Hair follicular keratinocyte (primary cell): Measurements from ENCODE around the gene SP9. TPM values are rescaled to one million over a fixed set of nuclear protein-coding genes. Genes with fewer than 3 reads are reported as not detected.

Source experiments
- total RNA-seq: library from RNA; depleted of rRNA; stranded (reverse); fragments of >200 nt; gene quantifications from 2 replicates; pipeline ENCODE4 v1.2.3, GENCODE V29; 2015

SP9 gene
- not detected in 2 replicates for total RNA-seq

GRCh38 chr2:174334781-174335251, at the start of gene SP9:
Gene SP9, plus strand, starts transcription at chr2:174334954. Its CDS starts 139 bp downstream, at chr2:174335093.

Other genes starting within 250 kb of the SP9 start
- 131 and 162 TPM in 2 replicates for gene OLA1, start 86.4 kb upstream of the SP9 start, total RNA-seq
- 6.3 and 8.0 TPM in 2 replicates for gene SCRN3, start 60.8 kb downstream of the SP9 start, total RNA-seq
- gene GPR155, start 152.1 kb downstream of the SP9 start, total RNA-seq, result 1.7 and 2.0 TPM in 2 replicates